Tibial nerve (tissue), 3 donors: Measurements from ENCODE around the gene CD2AP.

ENCODE experiments used
- CTCF ChIP-seq, 5 experiments: fragments of 200-600 bp in 3 of 5; fragments of 450-650 bp in 2 of 5; sonication (generic) in 3 of 5; IDR thresholded peaks; one replicate each; pipeline ENCODE4 v1.5.1; 2016 to 2019; ENCODE audit warnings: antibody characterized with exemption in 5 of 5, mild to moderate bottlenecking in 3 of 5, moderate library complexity in 2 of 5
- POLR2A ChIP-seq, 2 donors: fragments of 450-650 bp; IDR thresholded peaks; one replicate each; pipeline ENCODE4 v1.6.1; 2017; ENCODE audit warnings: antibody characterized with exemption in 2 of 2, mild to moderate bottlenecking in 2 of 2, moderate library complexity in 2 of 2

GRCh38 chr6:47495954-47496545 is 18.5 kb downstream of the CD2AP start:
- TF ChIP-seq CTCF (IDR thresholded peaks at IDR 0.05) (no peak), POLR2A (IDR thresholded peaks at IDR 0.05) (no peak)
